MM.1S (cell line): ENCODE results near the gene C10orf88.

Experiments
- DNase-seq: peaks from one replicate; pipeline ENCODE4 v3.0.0-alpha.2; 2015
- H2AFZ ChIP-seq: fragments of 300-600 bp; sonication (generic); 2 replicates; pipeline ENCODE4 v1.6.0; 2016; ENCODE audit warnings: antibody characterized with exemption, low read length
- H3F3A ChIP-seq: fragments of 300-600 bp; sonication (generic); 2 replicates; pipeline ENCODE4 v1.6.1; 2016; ENCODE audit warnings: mild to moderate bottlenecking, antibody characterized with exemption, low read length, moderate library complexity, mixed read lengths; ENCODE audit not compliant: insufficient read depth
- H3K27ac ChIP-seq: fragments of 300-600 bp; sonication (generic); 2 replicates; pipeline ENCODE4 v1.5.1; 2016; ENCODE audit warnings: mild to moderate bottlenecking, low read length
- H3K27me3 ChIP-seq: fragments of 300-600 bp; sonication (generic); replicated peaks from 2 replicates; pipeline ENCODE4 v1.6.0; 2016; ENCODE audit warnings: low read length; ENCODE audit not compliant: insufficient read depth
- H3K36me3 ChIP-seq: fragments of 300-600 bp; sonication (generic); replicated peaks from 2 replicates; pipeline ENCODE4 v1.6.1; 2016; ENCODE audit warnings: mild to moderate bottlenecking, low read length, mixed read lengths; ENCODE audit not compliant: insufficient read depth
- H3K4me1 ChIP-seq: fragments of 300-600 bp; sonication (generic); 2 replicates; pipeline ENCODE4 v1.6.1; 2016; ENCODE audit warnings: low read length, mixed read lengths
- H3K4me2 ChIP-seq: fragments of 300-600 bp; sonication (generic); 2 replicates; pipeline ENCODE4 v1.6.0; 2016; ENCODE audit warnings: low read depth, low read length
- H3K4me3 ChIP-seq: fragments of 300-600 bp; sonication (generic); 2 replicates; pipeline ENCODE4 v1.5.1; 2016; ENCODE audit warnings: low read length, mixed read lengths
- H3K79me2 ChIP-seq: fragments of 300-600 bp; sonication (generic); 2 replicates; pipeline ENCODE4 v1.6.1; 2016; ENCODE audit warnings: mixed run types, low read length, mixed read lengths
- H3K9ac ChIP-seq: fragments of 300-600 bp; sonication (generic); 2 replicates; pipeline ENCODE4 v1.6.1; 2016; ENCODE audit warnings: low read length, mixed read lengths
- H3K9me2 ChIP-seq: fragments of 300-600 bp; sonication (generic); replicated peaks from 2 replicates; pipeline ENCODE4 v1.6.1; 2016; ENCODE audit warnings: mild to moderate bottlenecking, low read length, mixed read lengths; ENCODE audit not compliant: insufficient read depth
- H3K9me3 ChIP-seq: fragments of 300-600 bp; sonication (generic); replicated peaks from 2 replicates; pipeline ENCODE4 v1.6.1; 2016; ENCODE audit warnings: mild to moderate bottlenecking, low read length, mixed read lengths; ENCODE audit not compliant: insufficient read depth
- H4K20me1 ChIP-seq: fragments of 300-600 bp; sonication (generic); 2 replicates; pipeline ENCODE4 v1.6.1; 2016; ENCODE audit warnings: mild to moderate bottlenecking, low read length, moderate library complexity, mixed read lengths; ENCODE audit not compliant: insufficient read depth
- EZH2 ChIP-seq: fragments of 300-600 bp; sonication (generic); optimal IDR thresholded peaks from 2 replicates; pipeline ENCODE3; 2017; ENCODE audit warnings: low read depth, mild to moderate bottlenecking, antibody characterized with exemption, low read length, mixed read lengths
- EZH2phosphoT487 ChIP-seq: fragments of 300-600 bp; sonication (generic); IDR thresholded peaks from 2 replicates; pipeline ENCODE4 v1.6.1; 2018; ENCODE audit warnings: antibody characterized with exemption, low read length
- TF ChIP-seq, protein P1 (sequence below): fragments of 300-600 bp; sonication (generic); IDR thresholded peaks from 2 replicates; pipeline ENCODE4 v1.5.1; 2016; ENCODE audit warnings: antibody characterized with exemption, low read length, mixed read lengths

C10orf88 gene

DNA sequence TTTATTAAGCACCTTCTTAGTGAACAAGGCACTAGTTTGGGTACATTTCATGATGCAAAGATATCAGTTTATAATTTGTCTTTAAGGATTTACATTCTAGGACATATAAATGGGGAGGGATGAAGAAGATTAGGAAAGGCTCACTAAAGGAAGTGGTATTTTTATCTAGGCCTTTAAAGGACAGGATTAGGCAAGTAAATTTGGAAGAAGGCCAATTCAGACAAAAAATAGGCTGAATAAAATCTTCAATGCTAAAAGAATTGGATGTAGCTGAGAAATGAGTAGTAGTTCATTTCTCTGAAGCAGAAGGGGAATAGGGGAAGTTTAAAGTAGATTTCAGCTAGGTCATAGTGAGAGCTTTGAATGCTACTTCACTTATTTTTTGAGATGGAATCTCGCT lies 69.9 kb downstream of the C10orf88 start:
- TF ChIP-seq, protein P1, sequence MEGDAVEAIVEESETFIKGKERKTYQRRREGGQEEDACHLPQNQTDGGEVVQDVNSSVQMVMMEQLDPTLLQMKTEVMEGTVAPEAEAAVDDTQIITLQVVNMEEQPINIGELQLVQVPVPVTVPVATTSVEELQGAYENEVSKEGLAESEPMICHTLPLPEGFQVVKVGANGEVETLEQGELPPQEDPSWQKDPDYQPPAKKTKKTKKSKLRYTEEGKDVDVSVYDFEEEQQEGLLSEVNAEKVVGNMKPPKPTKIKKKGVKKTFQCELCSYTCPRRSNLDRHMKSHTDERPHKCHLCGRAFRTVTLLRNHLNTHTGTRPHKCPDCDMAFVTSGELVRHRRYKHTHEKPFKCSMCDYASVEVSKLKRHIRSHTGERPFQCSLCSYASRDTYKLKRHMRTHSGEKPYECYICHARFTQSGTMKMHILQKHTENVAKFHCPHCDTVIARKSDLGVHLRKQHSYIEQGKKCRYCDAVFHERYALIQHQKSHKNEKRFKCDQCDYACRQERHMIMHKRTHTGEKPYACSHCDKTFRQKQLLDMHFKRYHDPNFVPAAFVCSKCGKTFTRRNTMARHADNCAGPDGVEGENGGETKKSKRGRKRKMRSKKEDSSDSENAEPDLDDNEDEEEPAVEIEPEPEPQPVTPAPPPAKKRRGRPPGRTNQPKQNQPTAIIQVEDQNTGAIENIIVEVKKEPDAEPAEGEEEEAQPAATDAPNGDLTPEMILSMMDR = no peak
- TF ChIP-seq EZH2 (no peak), EZH2phosphoT487 (no peak)
- Histone ChIP-seq H3K9me3 (no peaks in the 10 kb centered on the region), H3K9ac (no peak overlapping the region), H3K27me3 (no peaks in the 10 kb centered on the region), H3K9me2 (no peaks in the 10 kb centered on the region), H3K4me1 (peaks cover 4% of the 10 kb centered on the region), H3K27ac (no peak overlapping the region), H2AFZ (no peak overlapping the region), H3K4me3 (no peak overlapping the region), H3K79me2 (peaks cover 1% of the 10 kb centered on the region), H4K20me1 (no peaks in the 10 kb centered on the region), H3K36me3 (no peaks in the 10 kb centered on the region), H3F3A (0 out of 2 replicates have a peak, but pooled peaks cover 2% of the 10 kb centered on the region), H3K4me2 (no peak overlapping the region)
- no peak for DNase-seq

DNA sequence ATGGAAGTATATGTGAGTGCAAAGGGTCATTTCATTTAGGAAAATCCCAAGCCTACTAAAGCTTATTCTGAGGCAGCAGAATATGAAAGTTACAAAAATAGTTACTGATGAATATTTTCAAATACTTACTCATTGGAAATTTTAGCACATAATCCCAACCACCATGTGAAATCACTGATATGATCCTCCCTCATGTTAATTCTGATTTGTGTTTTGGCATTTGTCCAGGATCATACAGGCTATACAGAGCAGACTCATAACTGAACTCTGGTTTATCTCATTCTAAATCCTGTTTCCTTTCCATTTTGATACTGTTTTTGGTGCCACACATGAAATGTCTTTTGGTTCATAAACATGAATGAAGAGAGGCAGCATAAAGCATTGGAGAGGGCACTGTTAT lies 71.3 kb downstream of the C10orf88 start:
- no peak overlapping the region for H3K4me2 ChIP-seq
- H2AFZ ChIP-seq = no peak overlapping the region
- H3K9ac ChIP-seq = no peak overlapping the region
- no peak for DNase-seq
- peaks cover 15% of the 10 kb centered on the region for H3K79me2 ChIP-seq
- no peaks in the 10 kb centered on the region for H3K9me2 ChIP-seq
- no peaks in the 10 kb centered on the region for H3K36me3 ChIP-seq
- no peaks in the 10 kb centered on the region for H4K20me1 ChIP-seq
- H3K27ac ChIP-seq = no peak overlapping the region
- H3K9me3 ChIP-seq = no peaks in the 10 kb centered on the region
- peaks cover 4% of the 10 kb centered on the region for H3K4me1 ChIP-seq
- H3F3A ChIP-seq = 0 out of 2 replicates have a peak, but pooled peaks cover 2% of the 10 kb centered on the region
- TF ChIP-seq EZH2 (no peak), EZH2phosphoT487 (no peak)
- TF ChIP-seq, protein P1 = no peak
- H3K27me3 ChIP-seq = no peaks in the 10 kb centered on the region
- no peak overlapping the region for H3K4me3 ChIP-seq
